Upper lobe of right lung (tissue), 1 donor: ENCODE measurements around the gene PARP6. TPM values are rescaled to one million over a fixed set of nuclear protein-coding genes. Genes with fewer than 3 reads are reported as not detected.
"Not testable (repeated sequence)": the region's sequence is repeated elsewhere in the genome, so short reads cannot be mapped to it uniquely, and the experiment has no call there.

Experiments
- ATAC-seq: fragments of 200-7000 bp; cut with Tn5 transposase; one replicate; pipeline ENCODE4 v1.9.1; 2020; ENCODE audit warnings: mild to moderate bottlenecking, moderate library complexity
- DNase-seq: peaks from one replicate; pipeline ENCODE4 v3.0.0-alpha.2; 2020
- H3K27ac ChIP-seq: fragments of 200-600 bp; one replicate; pipeline ENCODE4 v1.8.0; 2022
- H3K27me3 ChIP-seq: fragments of 200-600 bp; one replicate; pipeline ENCODE4 v1.8.0; 2022; ENCODE audit warnings: mild to moderate bottlenecking
- H3K36me3 ChIP-seq: fragments of 200-600 bp; one replicate; pipeline ENCODE4 v1.8.0; 2022
- H3K4me1 ChIP-seq: fragments of 200-600 bp; one replicate; pipeline ENCODE4 v1.8.0; 2022
- H3K4me3 ChIP-seq: fragments of 200-600 bp; one replicate; pipeline ENCODE4 v1.8.0; 2022; ENCODE audit warnings: mild to moderate bottlenecking
- H3K9me3 ChIP-seq: fragments of 200-600 bp; one replicate; pipeline ENCODE4 v1.8.0; 2022
- CTCF ChIP-seq: fragments of 200-600 bp; IDR thresholded peaks from one replicate; pipeline ENCODE4 v1.8.0; 2022; ENCODE audit warnings: antibody characterized with exemption
- intact Hi-C: fragments of 100-400 bp; cut with DNase I; formaldehyde crosslinking; loops from one replicate; pipeline ENCODE4 v1.11.0; 2022
- total RNA-seq: library from RNA; stranded (reverse); fragmentation: NEBNext Ultra II Directional; extraction: Animal tissue kit (Norgen Biotek cat#: 25700); gene quantifications from one replicate; pipeline ENCODE4 v1.2.1, GENCODE V29; 2021
- donor health status: DM: no; HTN: yes; CAD: no; lungs with severe emphysema.

Gene PARP6
- total RNA-seq, 1 donor from 2014 or later: 87.9 TPM

- no peak overlapping the region for H3K27ac ChIP-seq
- ATAC-seq: no peak
- H3K27me3 ChIP-seq: no peaks in the 10 kb centered on the region
- no peaks in the 10 kb centered on the region for H3K4me1 ChIP-seq
- H3K9me3 ChIP-seq: no peaks in the 10 kb centered on the region
- TF ChIP-seq CTCF: no peak
- no peaks in the 10 kb centered on the region for H3K36me3 ChIP-seq
- intact Hi-C loops: no loop called here
- no peak for DNase-seq
- no peak overlapping the region for H3K4me3 ChIP-seq
Measured at GRCh38 chr15:72278737-72279136, 6.4 kb upstream of the PARP6 start.

GRCh38 chr15:72276326-72276700 lies 4.0 kb upstream of the PARP6 start:
- DNase-seq: no peak
- intact Hi-C loops: no loop called here

GRCh38 chr15:72275635-72276325 lies 3.4 kb upstream of the PARP6 start:
- H3K9me3 ChIP-seq, H3K27ac ChIP-seq, ATAC-seq, H3K27me3 ChIP-seq, DNase-seq, H3K36me3 ChIP-seq, H3K4me3 ChIP-seq, intact Hi-C loops: not testable (repeated sequence)
- H3K4me1 ChIP-seq: peaks cover 19% of the 10 kb centered on the region

More at GRCh38 chr15:72276326-72276700, 4.0 kb upstream of the PARP6 start:
- H3K9me3 ChIP-seq: no peaks in the 10 kb centered on the region
- peaks cover 15% of the 10 kb centered on the region for H3K4me1 ChIP-seq
- H3K27me3 ChIP-seq: no peaks in the 10 kb centered on the region
- TF ChIP-seq CTCF: no peak
- no peak overlapping the region for H3K27ac ChIP-seq
- H3K4me3 ChIP-seq: no peak overlapping the region
- no peaks in the 10 kb centered on the region for H3K36me3 ChIP-seq
- no peak for ATAC-seq

- no peak for DNase-seq
- Histone ChIP-seq H3K4me3 (peak overlapping the region; percentile 60), H3K36me3 (peaks cover 6% of the 10 kb centered on the region), H3K4me1 (peaks cover 29% of the 10 kb centered on the region), H3K9me3 (no peaks in the 10 kb centered on the region), H3K27me3 (no peaks in the 10 kb centered on the region), H3K27ac (peak overlapping the region; percentile 82)
- intact Hi-C loops: no loop called here
- no peak for ATAC-seq
- TF ChIP-seq CTCF: no peak
Measured at GRCh38 chr15:72272997-72273352, 621 bp upstream of the PARP6 start.

GRCh38 chr15:72271895-72272212 lies 500 bp downstream of the PARP6 start:
- no peak for TF ChIP-seq CTCF
- H3K36me3 ChIP-seq: peaks cover 17% of the 10 kb centered on the region
- H3K4me3 ChIP-seq: peak overlapping the region; percentile 91
- intact Hi-C loops: no loop called here
- peaks cover 29% of the 10 kb centered on the region for H3K4me1 ChIP-seq
- DNase-seq: no peak
- H3K9me3 ChIP-seq: no peaks in the 10 kb centered on the region
- H3K27ac ChIP-seq: peak overlapping the region; percentile 90
- no peak for ATAC-seq
- H3K27me3 ChIP-seq: no peaks in the 10 kb centered on the region

- no peak for ATAC-seq
- intact Hi-C loops: no loop called here
- Histone ChIP-seq H3K36me3 (peaks cover 24% of the 10 kb centered on the region), H3K9me3 (no peaks in the 10 kb centered on the region), H3K4me3 (peak overlapping the region; percentile 91), H3K27ac (peak overlapping the region; percentile 90), H3K27me3 (no peaks in the 10 kb centered on the region), H3K4me1 (peaks cover 29% of the 10 kb centered on the region)
- no peak for TF ChIP-seq CTCF
- DNase-seq: no peak
Measured at GRCh38 chr15:72271221-72271620, 1.1 kb downstream of the PARP6 start.
